ENCODE results near the gene SRPK1.

SRPK1 gene

GRCh38 chr6:35794536-35795452, 126.1 kb downstream of the SRPK1 start:
- TF ChIP-seq, protein P1, sequence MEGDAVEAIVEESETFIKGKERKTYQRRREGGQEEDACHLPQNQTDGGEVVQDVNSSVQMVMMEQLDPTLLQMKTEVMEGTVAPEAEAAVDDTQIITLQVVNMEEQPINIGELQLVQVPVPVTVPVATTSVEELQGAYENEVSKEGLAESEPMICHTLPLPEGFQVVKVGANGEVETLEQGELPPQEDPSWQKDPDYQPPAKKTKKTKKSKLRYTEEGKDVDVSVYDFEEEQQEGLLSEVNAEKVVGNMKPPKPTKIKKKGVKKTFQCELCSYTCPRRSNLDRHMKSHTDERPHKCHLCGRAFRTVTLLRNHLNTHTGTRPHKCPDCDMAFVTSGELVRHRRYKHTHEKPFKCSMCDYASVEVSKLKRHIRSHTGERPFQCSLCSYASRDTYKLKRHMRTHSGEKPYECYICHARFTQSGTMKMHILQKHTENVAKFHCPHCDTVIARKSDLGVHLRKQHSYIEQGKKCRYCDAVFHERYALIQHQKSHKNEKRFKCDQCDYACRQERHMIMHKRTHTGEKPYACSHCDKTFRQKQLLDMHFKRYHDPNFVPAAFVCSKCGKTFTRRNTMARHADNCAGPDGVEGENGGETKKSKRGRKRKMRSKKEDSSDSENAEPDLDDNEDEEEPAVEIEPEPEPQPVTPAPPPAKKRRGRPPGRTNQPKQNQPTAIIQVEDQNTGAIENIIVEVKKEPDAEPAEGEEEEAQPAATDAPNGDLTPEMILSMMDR (conservative IDR thresholded peaks at IDR 0.05): no peak
- H3K27ac ChIP-seq: no peak overlapping the region

DNA sequence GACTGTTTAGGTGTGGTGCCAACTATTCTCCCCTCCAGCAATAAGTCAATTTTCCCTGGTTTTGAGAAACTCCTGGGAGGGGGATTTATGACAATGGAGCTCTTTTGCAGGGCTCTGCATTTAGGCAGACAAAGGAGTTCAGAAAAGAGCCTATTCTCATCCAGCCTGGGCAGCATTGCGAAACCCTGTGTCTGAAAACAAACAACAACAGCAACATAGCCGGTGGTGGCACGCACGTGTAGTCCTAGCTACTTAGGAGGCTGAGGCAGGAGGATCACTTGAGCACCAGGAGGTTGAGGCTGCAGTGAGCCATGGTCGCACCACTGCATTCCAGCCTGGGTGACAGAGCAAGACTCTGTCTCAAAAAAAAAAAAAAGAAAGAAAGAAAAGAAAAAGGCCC, 130.2 kb downstream of the SRPK1 start:
- TF ChIP-seq, protein P1 (conservative IDR thresholded peaks at IDR 0.05): no peak
- no peak overlapping the region for H3K27ac ChIP-seq

DNA sequence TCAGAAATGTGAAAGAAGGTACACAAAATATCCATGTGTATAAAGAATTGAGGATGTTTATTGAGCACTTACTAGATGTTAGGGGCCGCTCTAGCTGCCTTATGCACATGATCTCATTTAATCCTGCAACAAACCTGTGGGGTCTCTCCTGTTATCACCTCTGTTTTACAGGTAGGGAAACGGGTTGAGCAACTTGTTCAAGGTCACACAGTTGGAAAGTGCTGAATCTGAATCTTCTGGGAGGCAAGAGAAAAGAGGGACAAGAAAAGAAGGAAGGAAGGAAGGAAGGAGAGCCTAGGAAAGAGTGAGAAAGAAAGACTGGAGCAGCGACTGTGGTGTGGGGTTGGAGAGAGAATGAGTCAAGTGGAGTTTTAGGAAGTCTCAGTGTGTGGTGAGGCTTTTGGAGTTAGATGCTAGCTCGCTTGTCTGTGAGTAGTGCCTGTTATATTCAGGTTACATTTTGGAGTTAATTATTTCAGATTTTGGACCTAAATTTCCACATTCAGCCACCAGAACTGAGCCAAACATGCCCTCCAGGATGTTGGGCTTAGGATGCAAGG, 132.4 kb downstream of the SRPK1 start:
- TF ChIP-seq, protein P1 (conservative IDR thresholded peaks at IDR 0.05): no peak
- no peak overlapping the region for H3K27ac ChIP-seq

- H3K27ac ChIP-seq: no peak overlapping the region
- TF ChIP-seq, protein P1 (conservative IDR thresholded peaks at IDR 0.05): no peak
These were observed 133.4 kb downstream of the SRPK1 start for GRCh38 chr6:35787266-35788218.

GRCh38 chr6:35786810-35787209, 134.1 kb downstream of the SRPK1 start:
- TF ChIP-seq, protein P1 (conservative IDR thresholded peaks at IDR 0.05): no peak

DNA sequence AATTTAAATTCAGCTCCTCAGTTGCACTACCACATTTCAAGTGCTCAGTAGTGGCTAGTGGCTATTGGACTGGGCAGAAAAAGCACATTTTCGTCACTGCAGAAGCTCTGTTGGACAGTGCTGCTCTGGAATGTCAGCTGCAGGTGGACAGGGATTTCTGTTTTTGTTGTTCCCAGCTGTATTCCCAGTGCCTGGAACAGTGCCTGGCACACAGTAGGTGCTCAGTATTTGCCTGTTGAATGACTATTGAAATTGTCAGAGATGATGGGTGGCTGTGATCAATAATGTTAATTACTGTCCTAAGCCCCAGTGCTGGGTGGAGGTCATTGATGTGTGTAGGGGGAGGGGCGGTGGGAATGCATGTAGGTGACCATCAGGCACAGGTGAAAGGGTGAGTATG, 134.6 kb downstream of the SRPK1 start:
- TF ChIP-seq, protein P1 (conservative IDR thresholded peaks at IDR 0.05): no peak
- H3K27ac ChIP-seq: no peak overlapping the region

More at GRCh38 chr6:35786810-35787209, 134.1 kb downstream of the SRPK1 start:
- H3K27ac ChIP-seq: no peak overlapping the region

GRCh38 chr6:35784200-35784599, 136.7 kb downstream of the SRPK1 start:
- TF ChIP-seq, protein P1 (conservative IDR thresholded peaks at IDR 0.05): no peak
- H3K27ac ChIP-seq: no peak overlapping the region
